Calu3 (cell line): ENCODE results near the gene C12orf56. TPM values are rescaled to one million over a fixed set of nuclear protein-coding genes. Genes with fewer than 3 reads are reported as not detected.

ENCODE experiments used
- BruUV-seq: library from RNA; stranded (reverse); fragments of 400-500 nt; replicated peaks from 2 replicates; lab custom pipeline; 2021; lab: Mats Ljungman, UMichigan
- CTCF ChIA-PET: fragments of 300-600 bp; sonication (Branson Sonifier 250); formaldehyde crosslinking; loops from one replicate; lab custom pipeline; 2022; ENCODE audit warnings: antibody characterized with exemption; lab: Charles Lee
- DNase-seq: peaks from one replicate; pipeline ENCODE4 v3.0.0; 2022
- H3K27ac Mint-ChIP-seq: one replicate; pipeline ENCODE4 v1.8.0; 2022; ENCODE audit warnings: mixed read lengths; ENCODE audit not compliant: unreplicated experiment
- H3K27me3 Mint-ChIP-seq: one replicate; pipeline ENCODE4 v1.8.0; 2022; ENCODE audit warnings: mixed read lengths; ENCODE audit not compliant: unreplicated experiment
- H3K36me3 Mint-ChIP-seq: one replicate; pipeline ENCODE4 v1.8.0; 2022; ENCODE audit warnings: mild to moderate bottlenecking, moderate library complexity, mixed read lengths; ENCODE audit not compliant: insufficient read depth, unreplicated experiment
- H3K4me1 Mint-ChIP-seq: one replicate; pipeline ENCODE4 v1.8.0; 2022; ENCODE audit warnings: mild to moderate bottlenecking, low read depth, mixed read lengths; ENCODE audit not compliant: unreplicated experiment
- H3K4me3 Mint-ChIP-seq: one replicate; pipeline ENCODE4 v1.8.0; 2022; ENCODE audit warnings: mild to moderate bottlenecking, low read depth, moderate library complexity, mixed read lengths; ENCODE audit not compliant: unreplicated experiment
- H3K9me3 Mint-ChIP-seq: one replicate; pipeline ENCODE4 v1.8.0; 2022; ENCODE audit warnings: low read depth, mixed read lengths; ENCODE audit not compliant: unreplicated experiment
- CTCF ChIP-seq: fragments of 200-600 bp; IDR thresholded peaks from one replicate; pipeline ENCODE4 v1.8.0; 2022; ENCODE audit warnings: antibody characterized with exemption; ENCODE audit not compliant: unreplicated experiment
- intact Hi-C: fragments of 100-400 bp; cut with micrococcal nuclease; formaldehyde crosslinking; loops from one replicate; pipeline ENCODE4 v1.10.0; 2022; ENCODE audit not compliant: unreplicated experiment
- total RNA-seq: library from RNA; stranded (reverse); gene quantifications from 2 replicates; pipeline ENCODE4 v1.2.3, GENCODE V29; 2022

Gene C12orf56
- total RNA-seq, 1 experiment from 2014 or later: 4.7 TPM

- Mint-ChIP-seq H3K4me3 (no peak overlapping the region), H3K36me3 (no peaks in the 10 kb centered on the region), H3K4me1 (no peaks in the 10 kb centered on the region), H3K27ac (no peak overlapping the region), H3K9me3 (no peaks in the 10 kb centered on the region), H3K27me3 (no peaks in the 10 kb centered on the region)
- intact Hi-C loops: no loop called here
- TF ChIP-seq CTCF: no peak
- DNase-seq: no peak
- CTCF ChIA-PET: no interaction called here
- BruUV-seq: no TSS peak
Observed at GRCh38 chr12:64229240-64229639, 161.3 kb downstream of the C12orf56 start.

- H3K36me3 Mint-ChIP-seq: peaks cover 22% of the 10 kb centered on the region
- TF ChIP-seq CTCF: no peak
- intact Hi-C loops: no loop called here
- no peaks in the 10 kb centered on the region for H3K4me1 Mint-ChIP-seq
- no TSS peak for BruUV-seq
- CTCF ChIA-PET: no interaction called here
- no peaks in the 10 kb centered on the region for H3K9me3 Mint-ChIP-seq
- no peak overlapping the region for H3K27ac Mint-ChIP-seq
- H3K4me3 Mint-ChIP-seq: no peak overlapping the region
- H3K27me3 Mint-ChIP-seq: no peaks in the 10 kb centered on the region
- no peak for DNase-seq
Observed at GRCh38 chr12:64225626-64226025, 164.9 kb downstream of the C12orf56 start.

GRCh38 chr12:64222009-64222765 lies 168.4 kb downstream of the C12orf56 start, which contains the start of gene KICS2:
TSS of gene KICS2 (minus strand) at chr12:64222296. CDS start at chr12:64222237, 59 bp downstream.
- BruUV-seq: TSS peak; percentile 79
- DNase-seq: peak; percentile 95
- Mint-ChIP-seq H3K27me3 (no peaks in the 10 kb centered on the region), H3K27ac (peak within 1 kb of the TSS; percentile 96), H3K4me1 (peaks cover 6% of the 10 kb centered on the region), H3K9me3 (no peaks in the 10 kb centered on the region), H3K4me3 (peak within 1 kb of the TSS; percentile 99), H3K36me3 (peaks cover 22% of the 10 kb centered on the region)
- intact Hi-C loops: loop anchor here (5.0 kb wide), 1 partner anchor 305 kb away; no protein-coding TSS in a partner anchor
- TF ChIP-seq CTCF: no peak
- CTCF ChIA-PET: interaction anchor here (1.3 kb wide), 1 partner anchor 378 kb away, joined by 6 read pairs; the partner anchor contains the start of gene SRGAP1

- peak; percentile 91 for DNase-seq
- H3K4me3 Mint-ChIP-seq: peak overlapping the region; percentile 99
- H3K27ac Mint-ChIP-seq: peak overlapping the region; percentile 96
- peaks cover 22% of the 10 kb centered on the region for H3K36me3 Mint-ChIP-seq
- H3K9me3 Mint-ChIP-seq: no peaks in the 10 kb centered on the region
- no peak for TF ChIP-seq CTCF
- no peaks in the 10 kb centered on the region for H3K27me3 Mint-ChIP-seq
- TSS peak; percentile 69 for BruUV-seq
- H3K4me1 Mint-ChIP-seq: peaks cover 6% of the 10 kb centered on the region
- CTCF ChIA-PET: interaction anchor here (1.3 kb wide), 1 partner anchor 378 kb away, joined by 6 read pairs; the partner anchor contains the start of gene SRGAP1
- intact Hi-C loops: loop anchor here (5.0 kb wide), 1 partner anchor 304 kb away; no protein-coding TSS in a partner anchor
Observed at GRCh38 chr12:64221651-64222008, 168.9 kb downstream of the C12orf56 start.
